Esophagus muscularis mucosa (tissue), 3 donors: ENCODE data around the gene ELK3.

Source experiments
- POLR2A ChIP-seq: fragments of 450-650 bp; IDR thresholded peaks from one replicate; pipeline ENCODE4 v1.6.1; 2017; ENCODE audit warnings: antibody characterized with exemption, moderate library complexity, mild to moderate bottlenecking, low read depth
- POLR2AphosphoS5 ChIP-seq, 2 donors: sonication (generic); formaldehyde crosslinking; IDR thresholded peaks; one replicate each; pipeline ENCODE4 v1.6.1; 2017; ENCODE audit warnings: antibody characterized with exemption in 2 of 2
- TF ChIP-seq, protein P1 (sequence below), 3 experiments: fragments of 200-600 bp in 2 of 3; fragments of 450-650 bp in 1 of 3; sonication (generic) in 2 of 3; IDR thresholded peaks; one replicate each; pipeline ENCODE4 v1.5.1; 2017 to 2019; ENCODE audit warnings: antibody characterized with exemption in 3 of 3, mild to moderate bottlenecking in 2 of 3, moderate library complexity in 1 of 3

DNA sequence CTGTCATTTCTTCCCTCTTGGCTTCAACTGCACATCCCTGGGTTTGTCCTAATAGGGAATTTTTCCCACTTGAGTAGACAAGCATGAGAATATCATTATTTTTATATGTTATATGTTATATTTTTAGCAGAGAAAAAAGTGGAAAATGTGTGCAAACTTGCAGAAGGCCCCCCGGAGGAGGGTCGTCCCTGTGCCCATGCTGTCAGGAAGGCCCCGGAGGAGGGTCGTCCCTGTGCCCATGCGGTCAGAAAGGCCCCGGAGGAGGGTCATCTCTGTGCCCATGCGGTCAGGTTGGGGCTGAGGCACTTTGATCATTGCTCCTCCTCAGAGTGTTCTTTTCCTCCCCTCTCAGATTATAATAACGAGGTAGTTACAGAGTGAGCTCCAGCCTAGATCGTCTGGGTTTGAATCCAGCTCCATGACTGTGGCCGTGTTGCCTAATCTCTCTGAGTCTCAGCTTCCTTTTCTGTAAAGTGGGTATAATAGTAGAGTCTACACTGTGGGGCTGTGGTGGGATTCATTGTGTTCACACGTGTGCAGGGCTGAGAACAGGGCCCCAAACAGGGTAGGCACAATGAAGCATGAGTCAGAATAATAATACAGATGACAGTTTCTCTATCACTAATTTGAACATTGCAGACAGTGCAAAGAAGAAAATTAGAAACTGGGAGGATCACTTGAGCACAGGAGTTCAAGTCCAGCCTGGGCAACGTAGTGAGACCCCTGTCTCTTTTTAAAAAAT is 33.4 kb downstream of the ELK3 start:
- TF ChIP-seq, protein P1, sequence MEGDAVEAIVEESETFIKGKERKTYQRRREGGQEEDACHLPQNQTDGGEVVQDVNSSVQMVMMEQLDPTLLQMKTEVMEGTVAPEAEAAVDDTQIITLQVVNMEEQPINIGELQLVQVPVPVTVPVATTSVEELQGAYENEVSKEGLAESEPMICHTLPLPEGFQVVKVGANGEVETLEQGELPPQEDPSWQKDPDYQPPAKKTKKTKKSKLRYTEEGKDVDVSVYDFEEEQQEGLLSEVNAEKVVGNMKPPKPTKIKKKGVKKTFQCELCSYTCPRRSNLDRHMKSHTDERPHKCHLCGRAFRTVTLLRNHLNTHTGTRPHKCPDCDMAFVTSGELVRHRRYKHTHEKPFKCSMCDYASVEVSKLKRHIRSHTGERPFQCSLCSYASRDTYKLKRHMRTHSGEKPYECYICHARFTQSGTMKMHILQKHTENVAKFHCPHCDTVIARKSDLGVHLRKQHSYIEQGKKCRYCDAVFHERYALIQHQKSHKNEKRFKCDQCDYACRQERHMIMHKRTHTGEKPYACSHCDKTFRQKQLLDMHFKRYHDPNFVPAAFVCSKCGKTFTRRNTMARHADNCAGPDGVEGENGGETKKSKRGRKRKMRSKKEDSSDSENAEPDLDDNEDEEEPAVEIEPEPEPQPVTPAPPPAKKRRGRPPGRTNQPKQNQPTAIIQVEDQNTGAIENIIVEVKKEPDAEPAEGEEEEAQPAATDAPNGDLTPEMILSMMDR (IDR thresholded peaks at IDR 0.05), result no peak
- no peak for TF ChIP-seq POLR2AphosphoS5 (IDR thresholded peaks at IDR 0.05)
- no peak for TF ChIP-seq POLR2A
